WI38 (cell line): ENCODE results near the gene PLAAT5.

Experiments used
- H3K4me3 ChIP-seq: 2 replicates; pipeline ENCODE4 v1.5.1; 2011; ENCODE audit warnings: low read depth, mild to moderate bottlenecking, control low read depth, low read length
- CTCF ChIP-seq: IDR thresholded peaks from 2 replicates; pipeline ENCODE4 v1.5.1; 2012; ENCODE audit warnings: low read depth, mild to moderate bottlenecking, control low read depth, low read length

Gene PLAAT5

GRCh38 chr11:63492441-63492840 lies 1.5 kb upstream of the PLAAT5 start:
- no peak for TF ChIP-seq CTCF
- H3K4me3 ChIP-seq, result no peak overlapping the region

- TF ChIP-seq CTCF, result no peak
- H3K4me3 ChIP-seq, result no peak overlapping the region
Measured at GRCh38 chr11:63491636-63492372, 837 bp upstream of the PLAAT5 start.

GRCh38 chr11:63491240-63491587 lies 247 bp upstream of the PLAAT5 start:
- no peak overlapping the region for H3K4me3 ChIP-seq
- no peak for TF ChIP-seq CTCF

- H3K4me3 ChIP-seq, result no peak overlapping the region
- no peak for TF ChIP-seq CTCF
Measured at GRCh38 chr11:63489879-63490278, 1.1 kb downstream of the PLAAT5 start.

GRCh38 chr11:63488789-63489188 lies 2.2 kb downstream of the PLAAT5 start:
- no peak overlapping the region for H3K4me3 ChIP-seq
- no peak for TF ChIP-seq CTCF

GRCh38 chr11:63485777-63486176 lies 5.2 kb downstream of the PLAAT5 start:
- H3K4me3 ChIP-seq, result no peak overlapping the region
- TF ChIP-seq CTCF, result no peak

- H3K4me3 ChIP-seq, result no peak overlapping the region
- no peak for TF ChIP-seq CTCF
Measured at GRCh38 chr11:63480039-63480438, 10.9 kb downstream of the PLAAT5 start.
